HG03175 (cell line): ENCODE measurements around the gene PGC.

ENCODE experiments used
- ATAC-seq: cut with Tn5 transposase; IDR thresholded peaks from one replicate; pipeline ENCODE4 v1.9.1; 2021; ENCODE audit warnings: mild to moderate bottlenecking, moderate library complexity; ENCODE audit not compliant: unreplicated experiment

Gene PGC

DNA sequence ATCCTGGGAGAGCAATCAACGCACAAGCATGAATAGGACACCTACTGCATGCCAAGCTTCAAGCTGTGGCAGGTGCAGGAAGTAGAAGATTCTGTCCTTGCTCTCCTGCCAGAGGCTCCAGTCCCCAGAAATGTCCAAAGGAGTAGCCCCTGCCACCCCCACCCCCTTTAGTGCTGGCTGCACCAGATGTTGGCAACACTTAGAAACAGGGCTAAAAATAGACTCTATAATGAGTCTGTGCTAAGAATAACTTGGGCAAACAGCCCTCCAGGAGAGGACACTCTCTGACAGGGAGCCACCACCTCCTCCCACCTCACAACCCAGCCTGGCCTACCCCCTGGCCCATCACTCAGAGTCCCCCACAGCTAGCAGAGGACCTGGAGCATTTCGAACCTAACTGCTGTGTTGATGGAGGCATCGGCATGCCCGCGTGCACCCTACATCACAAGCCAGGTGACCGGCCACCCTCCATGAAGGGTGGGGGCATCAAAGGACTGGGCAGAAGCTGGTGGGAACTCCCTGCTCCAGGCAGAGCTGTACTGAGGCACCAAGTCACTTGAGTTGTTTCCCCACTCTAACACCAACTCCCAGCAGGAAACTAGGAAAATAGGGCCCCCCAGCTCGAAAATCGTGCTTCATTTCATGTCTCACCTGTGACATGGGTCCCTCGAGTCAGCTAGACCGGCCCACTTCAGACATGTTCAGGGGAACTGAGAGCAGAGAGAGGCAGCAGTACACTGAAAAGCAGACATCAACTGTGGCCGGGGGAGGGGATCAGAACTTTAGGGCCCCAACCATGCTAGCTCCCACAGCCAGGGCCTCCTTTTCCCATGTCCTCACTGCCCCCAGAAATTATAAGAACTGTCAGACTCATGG lies 30.4 kb downstream of the PGC start:
- no peak for ATAC-seq

- ATAC-seq = no peak
These were observed 31.2 kb downstream of the PGC start for GRCh38 chr6:41715795-41716515.

- ATAC-seq = no peak
These were observed 32.5 kb downstream of the PGC start for GRCh38 chr6:41714556-41715273.

DNA sequence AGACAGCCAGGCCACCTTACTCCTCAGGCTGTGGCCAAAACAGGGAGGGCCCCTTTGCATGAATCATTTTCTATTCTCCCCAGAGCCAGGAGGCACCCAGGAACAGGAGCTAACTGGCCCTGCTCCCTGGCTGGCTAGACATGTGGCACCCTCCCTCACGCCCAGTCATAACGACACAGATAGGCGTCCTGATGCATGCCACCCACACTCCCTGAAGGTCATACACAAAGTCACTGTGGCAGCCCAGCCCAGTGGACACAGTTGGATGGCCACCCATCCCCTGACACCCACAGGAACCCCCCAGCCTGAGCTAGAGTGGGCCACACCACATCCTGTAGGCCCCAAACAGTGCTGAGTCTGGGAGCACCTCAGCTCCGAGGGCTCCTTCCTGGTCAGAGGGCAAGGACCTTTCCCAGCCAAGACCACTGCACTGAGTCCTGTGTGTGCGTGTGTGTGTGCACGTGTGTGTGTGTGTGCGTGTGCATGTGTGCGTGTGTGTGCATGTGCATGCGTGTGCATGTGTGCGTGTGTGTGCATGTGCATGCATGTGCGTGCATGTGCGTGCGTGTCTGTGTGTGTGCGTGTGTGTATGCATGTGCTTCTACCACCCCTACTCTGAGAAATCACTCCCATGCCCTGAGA lies 33.4 kb downstream of the PGC start:
- ATAC-seq = peak; percentile 75

DNA sequence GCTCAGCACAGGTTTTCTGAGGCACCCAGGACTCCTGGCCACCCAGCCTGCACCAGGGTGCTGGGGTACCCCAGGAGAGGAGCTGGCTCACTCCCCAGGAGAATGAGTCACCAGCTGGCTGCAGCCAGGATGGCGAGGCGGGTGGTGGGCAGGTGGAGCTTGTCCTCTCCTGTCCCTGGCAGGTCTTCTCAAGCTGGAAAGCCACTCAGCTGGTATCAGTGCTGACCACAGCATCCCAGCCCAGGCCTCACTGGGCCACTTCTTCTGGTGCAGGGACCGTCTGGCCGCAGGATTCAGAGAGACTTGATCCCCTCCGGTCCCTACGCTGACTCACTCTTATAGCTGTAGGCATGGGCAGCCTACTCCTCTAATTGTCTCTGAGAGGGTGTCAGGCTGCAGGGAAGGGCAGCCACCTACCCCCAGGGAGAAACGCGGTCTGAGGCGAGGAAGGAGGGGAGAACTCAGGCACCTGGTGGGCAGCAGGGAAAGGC lies 34.0 kb downstream of the PGC start:
- ATAC-seq = no peak

- no peak for ATAC-seq
These were observed 34.5 kb downstream of the PGC start for GRCh38 chr6:41712651-41713103.

- ATAC-seq = no peak
These were observed 35.7 kb downstream of the PGC start for GRCh38 chr6:41711323-41712038.

- no peak for ATAC-seq
These were observed 37.8 kb downstream of the PGC start for GRCh38 chr6:41709375-41709774.

- no peak for ATAC-seq
These were observed 38.3 kb downstream of the PGC start for GRCh38 chr6:41708856-41709255.

- no peak for ATAC-seq
These were observed 39.5 kb downstream of the PGC start for GRCh38 chr6:41707565-41708200.

GRCh38 chr6:41706876-41707564 lies 40.2 kb downstream of the PGC start:
- no peak for ATAC-seq

GRCh38 chr6:41705996-41706835 lies 41.0 kb downstream of the PGC start:
- ATAC-seq = peak; percentile 81

- ATAC-seq = no peak
These were observed 41.7 kb downstream of the PGC start for GRCh38 chr6:41705311-41705995.

GRCh38 chr6:41704656-41705310 lies 42.4 kb downstream of the PGC start:
- no peak for ATAC-seq

GRCh38 chr6:41704028-41704427 lies 43.2 kb downstream of the PGC start:
- no peak for ATAC-seq

DNA sequence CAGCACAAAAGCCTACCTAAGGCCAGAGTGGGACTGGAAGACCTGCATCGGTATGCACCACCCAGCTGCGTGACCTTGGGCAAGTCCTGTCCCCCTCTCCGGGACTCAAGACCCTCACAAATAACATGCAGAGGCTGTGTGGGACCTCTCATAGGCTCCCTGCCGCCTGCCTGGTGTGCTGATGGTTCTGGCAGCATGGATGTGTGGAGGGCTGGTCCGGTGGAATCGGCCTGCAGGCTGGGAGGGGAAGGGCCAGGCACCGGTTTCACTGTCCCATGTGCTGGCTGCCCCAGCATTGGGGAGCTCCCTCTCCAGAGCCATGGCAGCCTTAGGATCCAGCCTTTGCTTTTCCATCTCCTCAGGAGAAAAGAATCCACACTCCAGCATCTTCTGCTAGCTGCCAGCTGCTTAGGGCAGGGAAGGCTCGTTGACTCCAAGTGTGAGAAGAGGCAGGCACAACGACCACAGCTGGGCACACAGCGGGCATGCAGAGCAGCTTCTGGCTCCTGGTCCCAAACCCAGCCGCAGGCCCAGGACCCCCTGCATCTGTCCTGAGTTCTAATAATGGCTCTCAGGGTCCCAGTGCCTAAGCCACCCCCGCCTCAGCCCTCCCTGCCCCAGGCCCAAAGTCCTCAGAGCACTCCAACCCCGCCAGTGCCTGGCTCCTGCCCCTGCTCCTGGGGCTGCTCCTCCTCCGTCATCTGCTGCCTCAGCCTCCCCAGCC lies 44.3 kb downstream of the PGC start:
- ATAC-seq = no peak
